ENCODE results near the gene PPIE.

- TF ChIP-seq CTCF (IDR thresholded peaks at IDR 0.05): no peak
- TF ChIP-seq POLR2A (IDR thresholded peaks at IDR 0.05): no peak
- no peak for TF ChIP-seq POLR2AphosphoS5 (IDR thresholded peaks at IDR 0.05; ENCODE audit: insufficient read depth in 1 of 2, low read depth in 1 of 2)
Measured at GRCh38 chr1:39751595-39751994, 12.9 kb downstream of the PPIE start.
